ENCODE data around the gene CALHM1.
A peak's percentile ranks its signal among the peaks of the same experiment; 100 is the strongest.
"Not testable (repeated sequence)": the region's sequence is repeated elsewhere in the genome, so short reads cannot be mapped to it uniquely, and the experiment has no call there.

The CALHM1 gene

DNA sequence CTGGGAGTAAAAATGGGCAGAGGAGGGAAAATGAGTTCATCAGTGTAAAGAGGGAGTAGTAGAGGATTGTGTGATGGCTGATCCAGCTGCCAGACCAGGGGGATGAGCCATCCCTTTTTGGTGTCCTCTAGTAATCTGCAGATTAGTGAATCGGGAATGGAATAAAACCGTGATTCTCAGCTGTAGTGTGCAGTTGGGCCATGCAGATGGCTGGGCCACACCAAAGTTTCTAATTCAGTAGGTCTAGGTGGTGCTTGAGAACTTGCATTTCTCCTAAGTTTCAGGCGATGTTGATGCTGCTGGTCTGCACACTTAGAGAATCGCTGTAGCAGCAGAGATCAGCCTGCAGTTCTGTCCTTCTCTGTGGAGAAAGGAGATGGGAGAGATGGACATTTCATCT lies 39.6 kb downstream of the CALHM1 start:
- H3K9me3 Mint-ChIP-seq, result no peaks in the 10 kb centered on the region
- H3K36me3 Mint-ChIP-seq (ENCODE audit: insufficient read depth), result peaks cover 76% of the 10 kb centered on the region
- no peak for ATAC-seq (replicated peaks)
- H3K27me3 Mint-ChIP-seq, result no peaks in the 10 kb centered on the region
- peaks cover 0 to 3% of the 10 kb centered on the region in 2 donors for H3K4me1 Mint-ChIP-seq (ENCODE audit: low read depth in 2 of 2)
- no peak for DNase-seq
- no peak overlapping the region for H3K4me3 Mint-ChIP-seq
- H3K27ac Mint-ChIP-seq, result no peak overlapping the region

DNA sequence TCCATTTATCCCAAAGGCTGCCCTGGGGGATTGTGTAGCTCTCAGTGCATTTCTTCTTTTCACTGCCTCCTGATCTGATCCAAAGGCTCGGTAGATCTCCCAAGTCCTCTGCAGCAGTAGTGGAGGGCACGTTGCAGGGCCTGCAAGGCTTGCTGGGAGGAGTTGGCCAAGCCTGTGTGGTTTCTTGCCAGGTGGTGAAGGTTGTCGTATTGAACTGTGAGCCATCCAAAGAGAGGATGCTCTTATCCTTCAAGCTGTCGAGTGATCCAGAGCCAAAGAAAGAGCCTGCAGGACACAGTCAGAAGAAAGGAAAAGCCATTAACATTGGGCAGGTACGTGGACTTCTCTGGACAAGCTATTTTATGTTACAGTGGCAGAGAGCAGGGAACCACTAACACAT lies 41.1 kb downstream of the CALHM1 start:
- Mint-ChIP-seq H3K4me1 (ENCODE audit: low read depth in 2 of 2) (peaks cover 0 to 3% of the 10 kb centered on the region in 2 donors), H3K27me3 (no peaks in the 10 kb centered on the region), H3K27ac (no peak overlapping the region), H3K4me3 (no peak overlapping the region), H3K9me3 (no peaks in the 10 kb centered on the region), H3K36me3 (ENCODE audit: insufficient read depth) (peaks cover 72% of the 10 kb centered on the region)
- DNase-seq (no peak), ATAC-seq (replicated peaks) (no peak)

DNA sequence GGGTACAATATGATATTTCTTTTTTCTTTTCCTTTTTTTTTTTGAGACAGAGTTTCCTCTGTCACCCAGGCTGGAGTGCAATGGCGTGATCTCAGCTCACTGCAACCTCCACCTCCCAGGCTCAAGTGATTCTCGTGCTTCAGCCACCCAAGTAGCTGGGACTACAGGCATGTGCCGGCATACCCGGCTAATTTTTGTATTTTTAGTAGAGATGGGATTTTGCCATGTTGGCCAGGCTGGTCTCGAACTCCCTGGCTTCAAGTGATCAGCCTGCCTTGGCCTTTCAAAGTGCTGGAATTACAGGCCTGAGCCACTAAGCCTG lies 41.6 kb downstream of the CALHM1 start:
- not testable (repeated sequence) for H3K4me1 Mint-ChIP-seq (ENCODE audit: low read depth in 2 of 2); H3K4me3 Mint-ChIP-seq; DNase-seq; ATAC-seq (replicated peaks); H3K9me3 Mint-ChIP-seq; H3K27me3 Mint-ChIP-seq
- peaks cover 75% of the 10 kb centered on the region for H3K36me3 Mint-ChIP-seq (ENCODE audit: insufficient read depth)
- peak overlapping the region in 1 of 2 donors; percentile 3 for H3K27ac Mint-ChIP-seq

DNA sequence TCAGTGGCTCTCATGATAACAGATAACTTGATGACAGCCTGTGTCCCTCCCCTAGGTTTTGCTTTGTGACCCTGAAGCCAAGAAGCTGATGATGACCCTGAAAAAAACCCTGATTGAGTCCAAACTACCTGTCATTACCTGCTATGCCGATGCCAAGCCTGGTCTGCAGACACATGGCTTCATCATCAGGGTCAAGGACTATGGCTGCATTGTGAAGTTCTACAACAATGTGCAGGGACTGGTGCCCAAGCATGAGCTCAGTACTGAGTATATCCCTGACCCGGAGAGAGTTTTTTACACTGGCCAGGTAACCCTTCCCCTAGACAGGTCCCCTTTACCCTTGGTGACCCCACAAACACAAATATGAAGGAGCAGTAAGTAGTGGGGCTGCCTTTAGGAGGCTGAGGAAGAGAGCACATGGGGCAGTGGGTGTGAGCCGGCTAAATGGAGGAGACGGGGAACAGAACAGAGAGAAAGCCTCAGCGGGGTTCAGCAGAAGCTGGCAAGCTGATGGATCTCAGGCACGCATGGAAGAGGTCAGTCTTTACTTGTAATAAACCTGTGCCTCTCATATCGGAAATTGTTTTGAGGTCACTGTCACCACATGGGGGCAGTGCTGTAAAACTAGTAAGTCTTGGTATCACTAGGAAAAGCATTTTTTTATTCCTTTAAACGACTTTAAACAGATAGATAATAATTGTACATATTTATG lies 42.1 kb downstream of the CALHM1 start:
- DNase-seq, result peak; percentile 60 to 69 (median 67)
- Mint-ChIP-seq H3K27me3 (no peaks in the 10 kb centered on the region), H3K4me1 (ENCODE audit: low read depth in 2 of 2) (peaks cover 0 to 3% of the 10 kb centered on the region in 2 donors), H3K4me3 (no peak overlapping the region), H3K36me3 (ENCODE audit: insufficient read depth) (peaks cover 78% of the 10 kb centered on the region), H3K9me3 (no peaks in the 10 kb centered on the region), H3K27ac (peak overlapping the region in 1 of 2 donors; percentile 3)
- peak; percentile 49 for ATAC-seq (replicated peaks)

DNA sequence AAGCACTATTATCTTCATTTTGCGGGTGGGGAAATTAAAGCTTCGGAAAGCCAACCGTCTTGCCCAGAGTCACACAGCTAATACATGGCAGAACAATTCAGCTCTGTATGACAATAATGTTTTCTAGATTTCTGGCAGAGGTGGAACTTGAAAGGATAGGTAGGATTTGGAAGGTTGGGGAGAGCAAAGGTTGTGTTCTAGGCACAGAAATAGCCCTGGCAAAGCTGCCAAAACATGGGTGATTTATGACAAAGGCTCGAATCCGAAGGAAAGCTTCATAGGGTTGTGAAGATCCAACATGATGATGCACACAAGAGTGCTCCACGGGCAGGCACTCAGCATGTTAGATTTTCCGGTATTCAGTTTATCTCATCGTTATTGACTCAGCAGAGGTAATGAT lies 43.1 kb downstream of the CALHM1 start:
- DNase-seq (no peak), ATAC-seq (replicated peaks) (no peak)
- peaks cover 0 to 3% of the 10 kb centered on the region in 2 donors for H3K4me1 Mint-ChIP-seq (ENCODE audit: low read depth in 2 of 2)
- no peak overlapping the region for H3K27ac Mint-ChIP-seq
- H3K27me3 Mint-ChIP-seq, result no peaks in the 10 kb centered on the region
- H3K4me3 Mint-ChIP-seq, result no peak overlapping the region
- no peaks in the 10 kb centered on the region for H3K9me3 Mint-ChIP-seq
- H3K36me3 Mint-ChIP-seq (ENCODE audit: insufficient read depth), result peaks cover 79% of the 10 kb centered on the region

DNA sequence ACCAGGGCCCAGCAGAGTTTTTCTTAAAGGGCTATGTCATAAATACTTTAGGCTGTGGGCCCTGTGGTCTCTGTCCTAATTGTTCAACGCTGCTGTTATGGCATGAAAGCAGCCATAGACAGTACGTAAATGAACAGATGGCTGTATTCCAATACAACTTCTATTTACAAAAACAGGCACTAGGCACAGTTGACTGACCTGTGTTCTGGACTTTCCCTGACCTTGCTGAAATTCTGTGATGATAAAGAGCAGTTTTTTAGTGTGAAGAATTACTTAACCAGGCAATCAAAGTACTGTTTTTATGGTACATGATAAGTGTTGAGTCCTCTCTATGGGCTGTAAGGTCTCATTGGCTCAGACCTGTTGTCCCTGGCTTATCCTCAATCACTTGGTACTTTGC lies 45.1 kb downstream of the CALHM1 start:
- H3K4me1 Mint-ChIP-seq (ENCODE audit: low read depth in 2 of 2), result peaks cover 0 to 3% of the 10 kb centered on the region in 2 donors
- no peaks in the 10 kb centered on the region for H3K27me3 Mint-ChIP-seq
- DNase-seq (no peak), ATAC-seq (replicated peaks) (no peak)
- H3K36me3 Mint-ChIP-seq (ENCODE audit: insufficient read depth), result peaks cover 84% of the 10 kb centered on the region
- no peak overlapping the region for H3K4me3 Mint-ChIP-seq
- H3K27ac Mint-ChIP-seq, result no peak overlapping the region
- no peaks in the 10 kb centered on the region for H3K9me3 Mint-ChIP-seq

Measured in effector memory CD8-positive, alpha-beta T cell (primary cell).